ENCODE measurements around the gene PRKAG3.

Gene PRKAG3

DNA sequence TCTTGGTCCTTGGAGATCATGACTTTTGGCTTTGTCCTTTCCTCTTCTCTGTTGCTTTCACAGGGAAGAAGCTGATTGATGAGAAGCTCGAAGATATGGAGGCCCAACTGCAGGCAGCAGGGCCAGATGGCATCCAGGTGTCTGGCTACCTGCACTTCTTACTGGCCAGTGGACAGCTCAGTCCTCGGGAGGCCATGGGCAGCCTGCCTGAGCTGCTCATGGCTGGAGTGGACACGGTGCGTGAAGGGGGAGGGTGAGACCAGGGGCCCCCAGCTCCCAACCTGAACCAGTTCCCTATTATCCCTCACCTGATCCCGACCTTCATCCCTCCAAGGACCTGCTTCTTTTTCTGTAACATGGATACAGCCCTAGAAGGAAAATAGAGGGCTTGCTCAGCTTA, 18.7 kb downstream of the PRKAG3 start:
- DNase-seq, result no peak

DNA sequence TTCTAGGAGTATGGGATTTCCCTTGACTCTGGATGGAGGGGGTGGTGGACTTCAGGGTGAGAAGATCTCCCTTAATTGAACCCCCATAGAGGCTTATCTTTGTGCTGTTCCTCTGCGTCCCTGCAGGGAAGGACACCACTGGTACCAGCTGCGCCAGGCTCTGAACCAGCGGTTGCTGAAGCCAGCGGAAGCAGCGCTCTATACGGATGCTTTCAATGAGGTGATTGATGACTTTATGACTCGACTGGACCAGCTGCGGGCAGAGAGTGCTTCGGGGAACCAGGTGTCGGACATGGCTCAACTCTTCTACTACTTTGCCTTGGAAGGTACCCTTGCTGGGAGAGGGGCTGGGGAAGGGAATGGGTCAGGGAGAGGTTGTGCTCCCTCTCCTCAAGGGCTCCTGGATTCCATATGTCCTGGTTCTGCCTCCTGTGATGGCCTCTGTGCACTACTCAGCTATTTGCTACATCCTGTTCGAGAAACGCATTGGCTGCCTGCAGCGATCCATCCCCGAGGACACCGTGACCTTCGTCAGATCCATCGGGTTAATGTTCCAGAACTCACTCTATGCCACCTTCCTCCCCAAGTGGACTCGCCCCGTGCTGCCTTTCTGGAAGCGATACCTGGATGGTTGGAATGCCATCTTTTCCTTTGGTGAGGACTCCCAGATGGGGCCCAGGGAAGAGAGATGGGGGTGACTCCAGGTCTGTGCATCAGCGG, 19.3 kb downstream of the PRKAG3 start:
- DNase-seq, result no peak

DNA sequence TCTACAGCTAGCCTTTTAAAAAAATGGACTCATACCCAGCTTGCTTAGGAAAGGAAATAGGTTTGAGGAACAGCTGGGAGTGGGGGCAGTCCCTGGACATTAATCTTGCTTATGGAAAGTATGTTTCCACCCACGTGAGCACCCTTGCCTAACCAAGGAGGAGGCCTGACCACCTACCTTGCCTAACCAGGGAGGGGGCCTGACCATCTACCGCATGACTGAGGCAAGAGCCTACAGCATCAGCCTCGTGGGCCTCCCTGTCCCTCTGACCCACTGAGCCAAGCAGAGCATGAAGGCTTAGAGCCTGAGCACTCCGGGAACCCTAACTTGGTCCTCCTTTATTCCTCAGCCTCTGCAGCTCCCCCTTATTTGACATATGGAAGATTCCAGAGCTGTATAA, 20.2 kb downstream of the PRKAG3 start:
- DNase-seq, result no peak

DNA sequence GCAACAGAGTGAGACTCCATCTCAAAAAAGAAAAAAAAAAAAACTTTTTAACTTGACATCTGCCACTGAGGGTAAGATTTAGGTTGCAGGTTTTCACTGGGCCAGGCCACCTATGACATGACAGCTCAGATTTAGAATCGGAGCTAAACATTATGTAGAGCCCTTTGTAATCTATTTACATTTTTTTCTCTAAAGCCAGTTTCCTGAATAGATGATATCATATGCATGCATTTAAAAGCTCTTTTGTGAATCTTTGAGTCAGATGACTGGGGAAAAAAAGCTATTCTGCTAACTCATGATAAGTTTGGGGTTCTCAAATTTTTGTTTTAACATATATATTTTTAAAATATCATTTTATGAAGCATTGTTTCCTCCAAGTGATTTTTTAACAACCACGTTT, 21.3 kb downstream of the PRKAG3 start:
- DNase-seq, result no peak

DNA sequence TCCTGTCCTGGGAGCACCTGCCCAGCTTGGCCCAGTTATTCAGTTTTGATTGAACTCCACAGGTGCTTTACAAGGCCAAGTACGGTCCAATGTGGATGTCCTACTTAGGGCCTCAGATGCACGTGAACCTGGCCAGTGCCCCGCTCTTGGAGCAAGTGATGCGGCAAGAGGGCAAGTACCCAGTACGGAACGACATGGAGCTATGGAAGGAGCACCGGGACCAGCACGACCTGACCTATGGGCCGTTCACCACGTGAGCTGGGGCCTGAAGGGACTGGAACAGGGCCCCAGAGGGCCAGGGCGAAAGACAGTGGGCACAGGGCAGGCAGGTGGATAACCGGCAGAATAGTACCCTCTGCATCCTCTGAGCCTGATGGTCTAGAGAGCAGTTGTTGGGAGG, 22.1 kb downstream of the PRKAG3 start:
- DNase-seq, result no peak

DNA sequence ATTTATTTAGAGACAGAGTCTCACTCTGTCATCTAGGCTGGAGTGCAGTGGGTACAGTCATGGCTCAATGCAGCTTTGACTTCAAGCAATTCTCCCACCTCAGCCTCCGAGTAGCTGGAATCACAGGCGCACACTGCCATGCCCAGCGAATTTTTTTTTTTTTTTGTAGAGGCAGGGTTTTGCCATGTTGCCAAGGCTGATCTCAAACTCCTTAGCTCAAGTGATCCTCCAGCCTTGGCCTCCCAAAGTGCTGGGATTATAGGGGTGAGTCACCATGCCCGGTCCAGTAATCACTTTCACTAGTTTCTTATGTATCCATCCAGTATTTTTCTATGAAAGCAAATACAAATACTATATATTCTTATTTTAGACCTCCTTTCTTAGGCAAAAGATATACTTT, 24.0 kb downstream of the PRKAG3 start:
- no peak for DNase-seq

DNA sequence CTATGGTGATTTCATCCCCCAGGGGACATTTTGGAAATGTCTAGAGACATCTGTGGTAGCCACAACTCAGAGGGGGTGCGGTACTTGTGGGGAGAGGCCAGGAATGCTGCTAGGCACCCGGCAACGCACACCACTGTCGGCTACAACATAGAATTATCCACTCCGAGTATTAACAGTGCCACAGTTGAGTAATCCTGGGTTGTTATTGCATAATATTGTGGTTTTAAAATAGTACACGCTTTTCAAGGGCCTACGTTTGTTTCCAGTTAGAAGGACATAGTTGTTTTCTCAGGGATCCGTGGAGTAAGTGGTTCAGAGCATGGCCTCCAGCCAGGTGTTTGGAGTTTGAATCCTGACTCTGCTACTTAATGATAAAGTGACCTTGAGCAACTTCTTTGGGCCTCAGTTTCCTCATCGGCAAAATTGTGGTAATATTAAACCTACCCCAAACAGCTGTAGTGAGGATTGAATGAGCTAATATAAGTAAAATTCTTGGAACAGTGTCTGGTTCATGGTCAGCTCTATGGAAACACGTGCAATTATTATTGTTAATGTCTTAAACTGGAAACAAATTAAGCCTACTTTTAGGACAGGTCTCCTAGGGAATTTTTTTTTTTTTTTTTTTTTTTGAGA, 25.1 kb downstream of the PRKAG3 start:
- peak; percentile 4 for DNase-seq

DNA sequence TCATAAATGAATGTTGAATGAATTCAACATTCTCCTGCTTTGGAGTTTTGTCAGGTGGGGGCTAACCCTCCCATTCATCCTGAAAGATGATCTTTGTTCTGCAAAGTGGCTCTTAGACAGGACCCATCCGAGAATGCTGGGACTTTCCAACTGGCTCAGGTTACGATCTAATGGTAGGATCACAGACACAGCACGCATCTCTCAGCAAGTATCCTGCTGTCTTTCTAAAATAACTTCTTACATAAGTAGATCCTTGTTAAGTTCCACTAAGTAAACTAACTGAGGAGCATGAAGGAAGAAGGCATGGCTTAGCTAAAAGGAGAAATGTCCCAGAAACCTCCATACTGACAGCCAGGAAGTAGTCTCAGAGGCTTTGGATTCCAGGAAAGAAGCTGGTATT, 26.0 kb downstream of the PRKAG3 start:
- DNase-seq, result no peak

DNA sequence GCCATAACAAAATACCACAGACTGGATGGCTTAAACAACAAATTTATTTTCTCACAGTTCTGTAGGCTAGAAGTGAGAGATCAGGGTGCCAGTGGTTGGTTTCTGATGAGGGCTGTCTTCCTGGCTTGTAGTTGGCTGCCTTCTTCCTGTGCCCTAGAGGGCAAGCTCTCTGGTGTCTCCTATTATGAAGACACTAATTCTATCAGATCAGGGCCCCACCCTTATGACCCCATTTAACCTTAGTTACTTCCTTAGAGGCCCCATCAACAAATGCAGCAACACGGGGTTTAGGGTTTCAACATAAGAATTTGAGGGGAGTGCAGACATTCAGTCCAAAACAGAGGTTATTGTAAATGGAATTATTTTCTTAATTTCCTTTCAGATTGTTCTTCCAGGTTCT, 26.8 kb downstream of the PRKAG3 start:
- no peak for DNase-seq

DNA sequence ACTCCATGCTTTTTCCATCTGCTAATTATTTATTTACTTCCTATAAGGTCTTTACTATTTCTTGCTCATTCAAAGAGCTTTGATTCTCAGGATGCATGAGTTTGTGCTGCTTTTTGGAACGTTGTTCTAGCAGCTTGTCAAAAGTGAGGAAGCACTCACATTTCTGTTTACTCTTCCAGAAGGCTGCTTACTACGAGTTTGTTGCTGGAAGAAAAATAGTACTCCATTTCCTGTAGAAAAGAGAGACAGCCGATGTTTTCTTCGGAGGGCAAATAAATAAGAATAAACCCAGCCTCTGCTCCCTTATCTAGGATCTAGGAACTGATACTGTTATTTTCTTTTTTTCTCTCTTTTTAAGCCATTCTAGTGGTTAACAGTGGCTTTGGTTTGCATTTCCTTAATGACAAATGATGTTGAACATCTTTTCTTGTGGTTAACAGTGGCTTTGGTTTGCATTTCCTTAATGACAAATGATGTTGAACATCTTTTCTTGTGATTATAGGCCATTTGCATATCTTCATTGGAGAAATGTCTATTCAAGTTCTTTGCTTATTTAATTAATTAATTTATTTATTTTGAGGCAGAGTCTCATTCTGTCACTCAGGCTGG, 29.1 kb downstream of the PRKAG3 start:
- DNase-seq, result peak; percentile 25

DNA sequence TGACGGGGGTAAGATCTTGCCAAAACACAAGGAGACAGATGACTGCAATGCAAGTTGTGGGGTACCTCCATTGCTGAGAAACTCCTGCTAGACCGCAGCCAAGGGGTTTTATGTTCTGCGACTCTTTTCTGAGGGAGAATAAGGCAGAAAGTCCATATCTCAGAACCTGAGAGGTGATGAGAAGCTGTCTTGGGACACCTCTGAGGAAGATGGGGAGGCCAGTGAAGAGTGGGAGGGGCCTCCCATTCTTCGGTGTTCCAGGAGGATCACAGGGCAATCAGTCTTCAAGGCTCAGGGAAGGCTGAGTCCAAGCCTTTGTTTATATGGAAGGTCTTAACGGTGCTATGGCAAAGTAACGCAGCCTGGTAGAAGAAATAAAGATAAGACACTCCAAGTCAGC, 31.6 kb downstream of the PRKAG3 start:
- DNase-seq, result no peak

DNA sequence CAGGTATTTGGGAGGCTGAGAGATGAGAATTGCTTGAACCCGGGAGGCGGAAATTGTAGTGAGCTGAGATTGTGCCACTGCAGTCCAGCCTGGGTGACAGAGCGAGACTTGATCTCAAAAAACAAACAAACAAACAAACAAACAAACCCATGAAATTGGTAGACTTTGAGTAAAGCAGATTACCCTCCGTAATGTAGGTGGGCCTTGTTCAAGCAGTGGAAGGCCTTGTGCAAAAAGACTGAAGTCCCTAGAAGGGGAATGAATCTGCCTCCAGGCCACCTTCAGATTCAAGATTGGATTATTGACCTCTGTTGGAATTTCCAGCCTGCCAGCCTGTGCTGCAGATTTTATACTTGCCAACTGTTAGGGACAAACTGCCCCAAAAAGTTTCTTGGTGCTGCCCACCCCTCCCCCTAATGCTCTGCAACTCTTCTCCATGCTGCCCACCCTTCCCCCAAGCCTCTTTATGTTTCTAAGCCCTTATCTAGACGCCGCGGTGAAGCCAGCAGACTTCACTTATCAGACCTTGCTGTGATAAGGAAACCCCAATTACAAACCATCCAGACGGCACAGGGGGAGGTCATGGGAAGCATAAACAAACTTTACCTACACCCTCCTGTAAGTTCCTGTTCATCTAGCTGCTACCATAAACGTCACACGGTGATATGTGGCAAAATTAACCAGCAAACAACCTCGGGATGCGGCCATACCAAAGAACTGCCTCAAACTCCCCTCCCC, 32.7 kb downstream of the PRKAG3 start:
- no peak for DNase-seq

DNA sequence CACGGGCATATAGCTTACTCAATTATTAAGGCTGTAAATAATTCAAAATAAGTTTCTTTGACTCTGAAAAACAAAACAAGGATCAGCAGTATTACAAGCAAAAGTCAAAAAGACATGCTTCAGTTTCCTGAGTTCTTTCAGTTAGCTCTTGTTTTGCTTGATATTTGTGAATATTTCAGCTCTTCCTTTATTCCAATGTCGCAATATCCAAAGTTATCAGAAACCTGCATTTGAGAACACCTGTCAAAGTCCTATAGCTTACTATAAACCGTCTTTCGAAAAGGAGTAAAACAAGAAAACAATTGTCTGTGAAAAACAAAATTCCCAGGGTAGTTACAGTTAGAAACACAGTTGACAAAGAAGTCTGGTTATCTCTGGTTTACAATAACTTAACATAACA, 34.9 kb downstream of the PRKAG3 start:
- DNase-seq, result no peak

DNA sequence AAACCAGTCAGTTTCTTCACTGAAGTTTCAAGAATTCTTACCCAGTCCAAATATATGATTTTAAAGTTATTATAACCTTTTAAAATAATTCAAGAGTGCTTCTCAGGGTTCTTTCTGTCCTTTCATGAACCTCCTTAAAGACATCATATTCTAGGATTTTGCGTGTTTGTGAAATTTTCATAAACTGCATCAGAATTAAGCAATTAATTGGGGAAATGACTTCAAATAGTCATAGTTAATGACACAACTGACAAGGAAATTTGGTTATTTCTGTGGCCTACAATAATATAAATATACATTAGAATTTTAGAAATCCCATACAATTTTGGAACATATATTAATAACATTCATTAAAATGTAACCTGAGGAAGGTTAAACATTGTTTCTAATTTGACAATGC, 39.2 kb downstream of the PRKAG3 start:
- DNase-seq, result no peak

DNA sequence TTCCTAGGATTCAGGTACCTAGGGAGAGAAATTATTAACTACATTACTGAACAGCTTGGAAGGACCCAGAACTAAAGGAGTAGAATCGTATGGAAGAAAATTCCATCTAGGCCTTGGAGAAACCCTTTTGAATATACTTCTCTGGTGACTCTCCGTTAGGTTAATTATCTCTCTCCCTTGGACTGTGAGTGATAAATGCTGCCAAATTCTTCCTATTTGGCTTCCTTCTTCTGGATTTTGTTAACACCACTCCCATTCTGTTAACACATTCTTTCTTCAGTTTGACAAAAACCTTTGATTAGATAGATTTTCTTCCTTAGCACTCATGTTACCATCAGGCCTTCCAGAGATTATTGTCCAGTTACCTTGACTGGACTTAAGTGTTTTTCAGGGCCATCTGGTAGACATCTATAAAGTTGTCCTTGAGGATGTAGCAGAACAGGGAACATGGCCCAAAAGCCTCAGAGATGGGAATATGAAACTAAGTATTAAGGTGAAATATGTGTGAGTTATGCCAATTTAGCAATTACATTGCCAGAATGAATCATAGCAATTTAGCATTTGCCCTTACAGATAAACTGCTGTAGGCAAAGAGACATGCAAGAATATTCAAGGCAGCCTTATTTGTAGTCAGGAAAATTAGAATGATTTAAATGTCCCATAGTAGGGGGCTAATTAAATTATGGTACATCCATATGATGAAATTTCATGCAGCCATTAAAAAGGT, 42.9 kb downstream of the PRKAG3 start:
- no peak for DNase-seq

DNA sequence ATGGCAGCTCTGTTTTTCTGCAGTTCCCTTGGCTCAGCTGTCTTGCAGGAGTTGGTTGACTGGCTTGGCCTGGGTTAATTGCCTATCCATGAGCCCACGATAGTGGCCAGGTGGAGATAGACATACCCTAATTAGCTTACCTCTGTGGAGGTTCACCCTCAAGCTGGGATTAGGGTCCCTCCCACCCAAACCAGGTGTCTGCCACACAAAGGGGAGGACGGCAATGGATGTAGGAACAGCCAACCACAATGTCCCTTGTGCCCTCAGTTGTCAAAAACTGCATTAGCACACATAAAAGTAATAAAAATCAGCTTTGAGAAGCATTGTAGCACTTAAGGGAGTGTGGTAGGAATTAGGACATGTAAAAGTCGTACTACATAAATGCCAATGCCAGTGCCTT, 45.5 kb downstream of the PRKAG3 start:
- DNase-seq, result no peak

DNA sequence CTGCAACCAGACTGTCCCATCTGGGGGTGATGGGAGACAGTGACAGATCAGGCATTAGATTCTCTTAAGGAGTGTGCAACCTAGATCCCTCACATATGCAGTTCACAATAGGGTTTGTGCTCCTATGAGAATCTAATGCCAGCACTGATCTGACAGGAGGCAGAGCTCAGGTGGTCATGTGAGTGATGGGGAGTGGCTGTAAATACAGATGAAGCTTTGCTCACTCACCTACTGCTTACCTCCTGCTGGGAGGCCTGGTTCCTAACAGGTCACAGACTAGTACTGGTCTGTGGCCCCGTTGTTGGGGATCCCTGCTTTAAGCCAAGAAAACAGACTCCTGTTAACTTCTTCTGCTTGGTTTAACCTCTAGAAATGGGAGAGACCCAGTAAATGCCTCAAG, 46.5 kb downstream of the PRKAG3 start:
- DNase-seq, result no peak

DNA sequence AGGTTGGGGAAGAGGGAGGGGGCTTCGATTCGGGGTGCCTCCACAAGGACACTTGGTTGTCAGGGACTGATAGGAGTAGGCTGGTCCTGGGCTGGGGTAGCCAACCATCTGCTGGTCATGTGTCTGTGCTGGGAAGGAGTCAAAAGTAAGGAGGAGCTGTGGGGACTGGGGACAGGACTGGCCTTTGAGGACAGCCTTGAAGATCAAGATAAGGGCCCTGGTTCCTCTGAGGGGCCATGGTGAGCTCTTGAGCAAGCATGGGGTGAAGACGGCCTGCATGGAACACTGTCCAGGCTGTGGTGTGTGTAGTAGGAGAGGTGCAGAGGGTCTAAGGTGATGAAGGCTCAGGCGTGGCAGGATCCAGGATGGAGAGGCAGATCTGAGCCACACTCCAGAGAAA, 47.9 kb downstream of the PRKAG3 start:
- DNase-seq, result no peak

DNA sequence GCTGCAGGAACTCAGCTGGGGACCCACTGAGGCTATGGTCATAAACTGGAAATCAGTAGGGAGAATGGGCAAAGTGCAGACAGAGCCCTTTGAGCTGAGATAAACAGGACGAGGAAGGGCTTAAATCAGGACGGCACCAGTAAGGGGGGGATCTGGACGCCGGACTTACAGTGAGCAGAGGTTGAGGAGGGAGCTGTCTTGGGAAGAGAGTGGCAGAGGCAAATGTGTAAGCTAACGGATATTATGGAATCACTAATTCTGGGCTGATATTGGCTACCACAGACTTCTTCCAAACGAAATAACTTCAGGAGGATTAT, 49.1 kb downstream of the PRKAG3 start:
- DNase-seq, result no peak

DNA sequence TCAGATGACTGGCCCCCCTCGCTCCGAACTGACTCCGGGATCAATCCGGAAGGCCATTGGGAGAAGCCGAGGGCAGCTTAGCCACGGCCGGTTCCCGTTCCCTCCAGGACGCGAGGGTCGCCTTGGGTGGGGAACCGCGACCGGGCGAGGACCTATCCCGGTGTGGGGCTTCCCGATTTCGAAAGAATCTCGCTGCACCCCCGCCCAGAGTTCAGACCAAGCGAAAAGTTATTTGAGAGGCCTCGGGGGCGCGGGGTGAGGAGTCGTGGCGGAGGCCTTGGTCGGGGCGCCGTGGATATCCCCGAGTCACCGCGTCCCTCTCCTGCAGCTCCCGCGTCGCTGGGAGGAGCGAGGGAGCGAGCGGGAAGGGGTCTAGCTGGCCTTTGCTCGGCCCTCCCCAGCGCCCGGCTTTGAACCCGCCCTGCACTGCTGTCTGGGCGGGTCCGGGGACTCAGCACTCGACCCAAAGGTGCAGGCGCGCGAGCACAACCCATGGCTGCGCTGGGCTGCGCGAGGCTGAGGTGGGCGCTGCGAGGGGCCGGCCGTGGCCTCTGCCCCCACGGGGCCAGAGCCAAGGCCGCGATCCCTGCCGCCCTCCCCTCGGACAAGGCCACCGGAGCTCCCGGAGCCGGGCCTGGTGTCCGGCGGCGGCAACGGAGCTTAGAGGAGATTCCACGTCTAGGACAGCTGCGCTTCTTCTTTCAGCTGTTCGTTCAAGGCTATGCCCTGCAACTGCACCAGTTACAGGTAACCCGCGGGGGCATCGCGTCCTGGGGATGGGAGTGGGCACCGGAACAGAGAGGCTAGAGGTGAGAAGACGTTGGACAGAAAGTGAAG, 49.7 kb downstream of the PRKAG3 start, which contains the start of gene CYP27A1:
TSS of gene CYP27A1 (plus strand) at position 457 of the 837 bp plus-strand sequence. CDS start at position 493, 36 bp downstream.
- DNase-seq, result no peak

DNA sequence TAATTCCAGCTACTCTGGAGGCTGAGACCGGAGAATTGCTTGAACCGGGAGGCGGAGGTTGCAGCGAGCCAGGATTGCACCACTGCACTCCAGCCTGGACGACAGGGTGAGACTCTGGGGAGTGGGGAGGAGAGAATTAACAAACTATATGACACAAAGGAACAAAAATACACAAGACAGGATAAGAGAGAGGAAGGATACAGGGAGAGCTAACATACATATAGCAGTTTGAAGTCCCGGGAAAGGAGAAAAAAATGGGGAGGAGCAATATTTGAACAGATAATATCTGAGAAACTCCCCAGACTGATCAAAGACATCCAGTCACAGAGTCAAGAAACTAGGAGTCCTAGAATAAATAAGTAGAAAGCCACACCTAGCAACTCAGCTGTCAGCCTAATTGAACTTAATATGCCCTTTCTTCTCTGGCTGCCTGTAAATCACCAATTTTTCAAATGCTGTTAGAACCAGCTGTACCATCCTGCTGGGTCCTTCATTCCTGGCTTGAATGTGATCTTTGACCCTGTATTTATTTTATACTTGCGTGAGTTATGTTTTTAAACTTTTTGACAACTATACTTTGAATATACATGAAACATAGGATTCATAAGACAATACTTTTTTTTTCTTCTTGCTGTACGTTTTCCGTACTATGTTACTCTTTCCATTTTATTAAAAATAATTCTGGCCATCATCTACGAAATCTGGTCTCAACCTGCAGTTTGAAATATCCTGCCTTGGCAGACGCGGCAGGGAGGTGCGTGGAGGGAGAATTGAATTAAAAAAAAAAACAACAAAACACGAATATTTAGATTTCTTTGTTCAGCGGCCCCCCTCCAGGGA, 50.5 kb downstream of the PRKAG3 start:
- no peak for DNase-seq
